ENCODE measurements around the gene DAPK1. TPM values are rescaled to one million over a fixed set of nuclear protein-coding genes. Genes with fewer than 3 reads are reported as not detected.

The DAPK1 gene
- total RNA-seq, 4 donors from 2014 or later, result 5.4 to 13.4 (median 9.8) TPM

GRCh38 chr9:87478226-87478992 is 19.3 kb upstream of the DAPK1 start:
- WGBS, result 94% methylated on average over 7 of the region's 7 CpGs
- Histone ChIP-seq H3K4me1 (no peaks in the 10 kb centered on the region), H3K27me3 (no peaks in the 10 kb centered on the region), H3K36me3 (no peaks in the 10 kb centered on the region), H3K9me3 (no peaks in the 10 kb centered on the region), H3K27ac (no peak overlapping the region), H3K4me3 (no peak overlapping the region)
- DNase-seq (ENCODE audit: low spot score in 2 of 2), result no peak
- no peak for TF ChIP-seq EP300 (IDR thresholded peaks at IDR 0.05)
- no peak for TF ChIP-seq POLR2AphosphoS5 (IDR thresholded peaks at IDR 0.05)
- no peak for TF ChIP-seq CTCF (IDR thresholded peaks at IDR 0.05)
- TF ChIP-seq POLR2A (IDR thresholded peaks at IDR 0.05), result no peak

GRCh38 chr9:87479801-87480201 is 17.9 kb upstream of the DAPK1 start:
- H3K36me3 ChIP-seq, result no peaks in the 10 kb centered on the region
- no peaks in the 10 kb centered on the region for H3K9me3 ChIP-seq
- H3K27me3 ChIP-seq, result no peaks in the 10 kb centered on the region
- H3K4me3 ChIP-seq, result no peak overlapping the region
- no peak for TF ChIP-seq EP300 (IDR thresholded peaks at IDR 0.05)
- TF ChIP-seq CTCF (IDR thresholded peaks at IDR 0.05), result no peak
- TF ChIP-seq POLR2AphosphoS5 (IDR thresholded peaks at IDR 0.05), result no peak
- no peak for TF ChIP-seq POLR2A (IDR thresholded peaks at IDR 0.05)
- 76% methylated on average over 4 of the region's 4 CpGs for WGBS
- no peak for DNase-seq (ENCODE audit: low spot score in 2 of 2)
- no peak overlapping the region for H3K27ac ChIP-seq
- no peaks in the 10 kb centered on the region for H3K4me1 ChIP-seq

GRCh38 chr9:87481890-87482855 is 15.5 kb upstream of the DAPK1 start:
- no peaks in the 10 kb centered on the region for H3K36me3 ChIP-seq
- no peak overlapping the region for H3K4me3 ChIP-seq
- no peaks in the 10 kb centered on the region for H3K27me3 ChIP-seq
- H3K27ac ChIP-seq, result no peak overlapping the region
- 74% methylated on average over 4 of the region's 4 CpGs for WGBS
- TF ChIP-seq EP300 (IDR thresholded peaks at IDR 0.05), result no peak
- TF ChIP-seq POLR2AphosphoS5 (IDR thresholded peaks at IDR 0.05), result no peak
- TF ChIP-seq POLR2A (IDR thresholded peaks at IDR 0.05), result no peak
- no peak for TF ChIP-seq CTCF (IDR thresholded peaks at IDR 0.05)
- no peaks in the 10 kb centered on the region for H3K9me3 ChIP-seq
- no peak for DNase-seq (ENCODE audit: low spot score in 2 of 2)
- H3K4me1 ChIP-seq, result no peaks in the 10 kb centered on the region

GRCh38 chr9:87490225-87490624 is 7.4 kb upstream of the DAPK1 start:
- Histone ChIP-seq H3K27ac (no peak overlapping the region), H3K4me1 (no peaks in the 10 kb centered on the region), H3K9me3 (no peaks in the 10 kb centered on the region), H3K36me3 (no peaks in the 10 kb centered on the region), H3K4me3 (no peak overlapping the region), H3K27me3 (no peaks in the 10 kb centered on the region)
- no peak for DNase-seq (ENCODE audit: low spot score in 2 of 2)
- TF ChIP-seq EP300 (IDR thresholded peaks at IDR 0.05) (no peak), POLR2AphosphoS5 (IDR thresholded peaks at IDR 0.05) (no peak), CTCF (IDR thresholded peaks at IDR 0.05) (no peak), POLR2A (IDR thresholded peaks at IDR 0.05) (no peak)

GRCh38 chr9:87490907-87491306 is 6.8 kb upstream of the DAPK1 start:
- no peaks in the 10 kb centered on the region for H3K4me1 ChIP-seq
- no peaks in the 10 kb centered on the region for H3K9me3 ChIP-seq
- H3K36me3 ChIP-seq, result no peaks in the 10 kb centered on the region
- H3K4me3 ChIP-seq, result no peak overlapping the region
- no peaks in the 10 kb centered on the region for H3K27me3 ChIP-seq
- no peak overlapping the region for H3K27ac ChIP-seq
- no peak for DNase-seq (ENCODE audit: low spot score in 2 of 2)
- TF ChIP-seq POLR2A (IDR thresholded peaks at IDR 0.05) (no peak), EP300 (IDR thresholded peaks at IDR 0.05) (no peak), POLR2AphosphoS5 (IDR thresholded peaks at IDR 0.05) (no peak), CTCF (IDR thresholded peaks at IDR 0.05) (no peak)

All from suprapubic skin (tissue), 4 donors.